ENCODE results near the gene C9orf153.
"Not testable (repeated sequence)": the region's sequence is repeated elsewhere in the genome, so short reads cannot be mapped to it uniquely, and the experiment has no call there.

Gene C9orf153

GRCh38 chr9:86259557-86259956 lies at the start of gene C9orf153:
Gene C9orf153 (minus strand): TSS chr9:86259657. CDS start chr9:86229603, 30,054 bp downstream.
- no peak for DNase-seq (ENCODE audit: low read depth in 2 of 2)

- DNase-seq (ENCODE audit: low read depth in 2 of 2), result no peak
Observed at GRCh38 chr9:86308687-86309086, 49.2 kb upstream of the C9orf153 start.

- no peak for DNase-seq (ENCODE audit: low read depth in 2 of 2)
Observed at GRCh38 chr9:86304236-86304730, 44.8 kb upstream of the C9orf153 start.

GRCh38 chr9:86303316-86303975 lies 44.0 kb upstream of the C9orf153 start:
- peak in 1 of 2 donors; percentile 41 for DNase-seq (ENCODE audit: low read depth in 2 of 2)

- DNase-seq (ENCODE audit: low read depth in 2 of 2), result no peak
Observed at GRCh38 chr9:86301686-86302085, 42.2 kb upstream of the C9orf153 start.

GRCh38 chr9:86300701-86301100 lies 41.2 kb upstream of the C9orf153 start:
- no peak for DNase-seq (ENCODE audit: low read depth in 2 of 2)

- no peak for DNase-seq (ENCODE audit: low read depth in 2 of 2)
Observed at GRCh38 chr9:86298873-86299272, 39.4 kb upstream of the C9orf153 start.

- not testable (repeated sequence) for DNase-seq (ENCODE audit: low read depth in 2 of 2)
Observed at GRCh38 chr9:86290341-86290740, 30.9 kb upstream of the C9orf153 start.

- DNase-seq (ENCODE audit: low read depth in 2 of 2), result no peak
Observed at GRCh38 chr9:86288499-86289198, 29.2 kb upstream of the C9orf153 start.

- DNase-seq (ENCODE audit: low read depth in 2 of 2), result no peak
Observed at GRCh38 chr9:86287013-86287412, 27.6 kb upstream of the C9orf153 start.

GRCh38 chr9:86286278-86286677 lies 26.8 kb upstream of the C9orf153 start:
- no peak for DNase-seq (ENCODE audit: low read depth in 2 of 2)

GRCh38 chr9:86285261-86285660 lies 25.8 kb upstream of the C9orf153 start:
- no peak for DNase-seq (ENCODE audit: low read depth in 2 of 2)

GRCh38 chr9:86282979-86283535 lies 23.6 kb upstream of the C9orf153 start:
- DNase-seq (ENCODE audit: low read depth in 2 of 2), result no peak

- peak; percentile 96 to 100 for DNase-seq (ENCODE audit: low read depth in 2 of 2)
Observed at GRCh38 chr9:86282077-86282978, 22.9 kb upstream of the C9orf153 start, which contains the start of gene ISCA1. Gene ISCA1 (minus strand): TSS chr9:86282538. CDS start chr9:86282458, 80 bp downstream.

- no peak for DNase-seq (ENCODE audit: low read depth in 2 of 2)
Observed at GRCh38 chr9:86281593-86282076, 22.2 kb upstream of the C9orf153 start.

- DNase-seq (ENCODE audit: low read depth in 2 of 2), result no peak
Observed at GRCh38 chr9:86280580-86280979, 21.1 kb upstream of the C9orf153 start.

- no peak for DNase-seq (ENCODE audit: low read depth in 2 of 2)
Observed at GRCh38 chr9:86279839-86280238, 20.4 kb upstream of the C9orf153 start.

- no peak for DNase-seq (ENCODE audit: low read depth in 2 of 2)
Observed at GRCh38 chr9:86277072-86277471, 17.6 kb upstream of the C9orf153 start.

GRCh38 chr9:86275962-86276361 lies 16.5 kb upstream of the C9orf153 start:
- DNase-seq (ENCODE audit: low read depth in 2 of 2), result no peak

- DNase-seq (ENCODE audit: low read depth in 2 of 2), result no peak
Observed at GRCh38 chr9:86274821-86275643, 15.6 kb upstream of the C9orf153 start.

GRCh38 chr9:86272221-86272620 lies 12.8 kb upstream of the C9orf153 start:
- DNase-seq (ENCODE audit: low read depth in 2 of 2), result no peak
